PC-9 (cell line): Measurements from ENCODE around the gene CCDC148. TPM values are rescaled to one million over a fixed set of nuclear protein-coding genes. Genes with fewer than 3 reads are reported as not detected.

Experiments used
- BruUV-seq: library from RNA; stranded (reverse); fragments of 400-500 nt; replicated peaks from 2 replicates; lab custom pipeline; 2021; lab: Mats Ljungman, UMichigan
- CTCF ChIA-PET: fragments of 300-600 bp; sonication (Branson Sonifier 250); formaldehyde crosslinking; loops from one replicate; lab custom pipeline; 2022; ENCODE audit warnings: antibody characterized with exemption; lab: Charles Lee
- POLR2A ChIA-PET: fragments of 300-600 bp; sonication (Branson Sonifier 250); formaldehyde crosslinking; loops from one replicate; lab custom pipeline; 2022; ENCODE audit warnings: antibody characterized with exemption; ENCODE audit not compliant: unreplicated experiment; lab: Charles Lee
- DNase-seq, 2 experiments: peaks; one replicate each; pipeline versions ENCODE4 v3.0.0 to v3.0.0-alpha.2; 2015 to 2022; ENCODE audit warnings: mixed read lengths in 1 of 2
- H2AFZ ChIP-seq: fragments of 200-600 bp; sonication (generic); 2 replicates; pipeline ENCODE4 v1.8.1; 2017; ENCODE audit warnings: antibody characterized with exemption
- H3F3A ChIP-seq: fragments of 200-600 bp; sonication (generic); 2 replicates; pipeline ENCODE4 v1.8.1; 2017; ENCODE audit warnings: antibody characterized with exemption, mild to moderate bottlenecking, low read depth; ENCODE audit not compliant: insufficient read depth
- H3K27ac ChIP-seq: fragments of 200-600 bp; sonication (generic); 2 replicates; pipeline ENCODE4 v1.6.1; 2016; ENCODE audit warnings: mixed run types
- H3K27me3 ChIP-seq: fragments of 200-600 bp; sonication (generic); 2 replicates; pipeline ENCODE4 v1.6.1; 2016; ENCODE audit warnings: low read depth, mixed run types; ENCODE audit not compliant: insufficient read depth
- H3K36me3 ChIP-seq: fragments of 200-600 bp; sonication (generic); 2 replicates; pipeline ENCODE4 v1.6.1; 2016; ENCODE audit warnings: low read depth, mixed run types
- H3K4me1 ChIP-seq: fragments of 200-600 bp; sonication (generic); replicated peaks from 2 replicates; pipeline ENCODE4 v1.6.1; 2016; ENCODE audit warnings: mixed run types; ENCODE audit not compliant: insufficient read depth
- H3K4me2 ChIP-seq: fragments of 200-600 bp; sonication (generic); 2 replicates; pipeline ENCODE4 v1.6.1; 2017; ENCODE audit warnings: mixed run types
- H3K4me3 ChIP-seq: fragments of 200-600 bp; sonication (generic); 2 replicates; pipeline ENCODE4 v1.6.1; 2016; ENCODE audit warnings: mixed run types
- H3K79me2 ChIP-seq: fragments of 200-600 bp; sonication (generic); 2 replicates; pipeline ENCODE4 v1.6.1; 2017; ENCODE audit warnings: low read depth, mixed run types
- H3K9me2 ChIP-seq: fragments of 200-600 bp; sonication (generic); 2 replicates; pipeline ENCODE4 v1.8.1; 2017; ENCODE audit warnings: mild to moderate bottlenecking; ENCODE audit not compliant: insufficient read depth
- H3K9me3 ChIP-seq: fragments of 200-600 bp; sonication (generic); 2 replicates; pipeline ENCODE4 v1.8.1; 2016; ENCODE audit warnings: low read depth; ENCODE audit not compliant: insufficient read depth
- H4K20me1 ChIP-seq: fragments of 200-600 bp; sonication (generic); 2 replicates; pipeline ENCODE4 v1.8.1; 2017; ENCODE audit not compliant: insufficient read depth
- CTCF ChIP-seq: fragments of 200-600 bp; sonication (generic); conservative IDR thresholded peaks from 2 replicates; pipeline ENCODE4 v1.6.1; 2017; ENCODE audit warnings: mixed run types, antibody characterized with exemption, mild to moderate bottlenecking, moderate library complexity
- EZH2 ChIP-seq: fragments of 200-600 bp; sonication (generic); IDR thresholded peaks from 2 replicates; pipeline ENCODE4 v1.8.0; 2017; ENCODE audit warnings: antibody characterized with exemption, low read depth
- intact Hi-C: fragments of 100-400 bp; cut with micrococcal nuclease; formaldehyde crosslinking; loops from one replicate; pipeline ENCODE4 v1.10.0; 2022; ENCODE audit not compliant: unreplicated experiment
- total RNA-seq: library from RNA; stranded (reverse); gene quantifications from 2 replicates; pipeline ENCODE4 v1.2.3, GENCODE V29; 2021

Gene CCDC148
- total RNA-seq, 1 experiment from 2014 or later, result 1.8 TPM

GRCh38 chr2:158135096-158135495 is 321.5 kb downstream of the CCDC148 start:
- BruUV-seq, result no TSS peak
- Histone ChIP-seq H4K20me1 (no peaks in the 10 kb centered on the region), H3K27ac (no peak overlapping the region), H3K9me2 (no peaks in the 10 kb centered on the region), H3K4me3 (no peak overlapping the region), H2AFZ (no peak overlapping the region), H3F3A (no peaks in the 10 kb centered on the region), H3K36me3 (no peaks in the 10 kb centered on the region), H3K27me3 (no peaks in the 10 kb centered on the region), H3K4me1 (no peaks in the 10 kb centered on the region; the same call in 1 of the 2 replicates), H3K79me2 (no peaks in the 10 kb centered on the region), H3K9me3 (no peaks in the 10 kb centered on the region), H3K4me2 (no peak overlapping the region)
- TF ChIP-seq EZH2 (no peak), CTCF (no peak)
- DNase-seq, result no peak
- ChIA-PET POLR2A (no interaction called here), CTCF (no interaction called here)
- intact Hi-C loops, result no loop called here

- Histone ChIP-seq H3K79me2 (no peaks in the 10 kb centered on the region), H3K9me2 (no peaks in the 10 kb centered on the region), H3K36me3 (no peaks in the 10 kb centered on the region), H3K27me3 (no peaks in the 10 kb centered on the region), H3K27ac (no peak overlapping the region), H3K4me1 (no peaks in the 10 kb centered on the region; the same call in 1 of the 2 replicates), H2AFZ (no peak overlapping the region), H4K20me1 (no peaks in the 10 kb centered on the region), H3F3A (no peaks in the 10 kb centered on the region), H3K4me3 (no peak overlapping the region), H3K4me2 (no peak overlapping the region), H3K9me3 (no peaks in the 10 kb centered on the region)
- CTCF ChIA-PET, result no interaction called here
- no TSS peak for BruUV-seq
- DNase-seq, result no peak
- intact Hi-C loops, result no loop called here
- POLR2A ChIA-PET, result no interaction called here
- TF ChIP-seq EZH2 (no peak), CTCF (no peak)
These were observed 321.9 kb downstream of the CCDC148 start for GRCh38 chr2:158134655-158135054.

GRCh38 chr2:158134055-158134454 is 322.5 kb downstream of the CCDC148 start:
- no peak for DNase-seq
- H3K9me2 ChIP-seq, result no peaks in the 10 kb centered on the region
- H3K36me3 ChIP-seq, result no peaks in the 10 kb centered on the region
- intact Hi-C loops, result no loop called here
- no peak overlapping the region for H3K27ac ChIP-seq
- no peaks in the 10 kb centered on the region for H3K9me3 ChIP-seq
- no peak overlapping the region for H3K4me3 ChIP-seq
- TF ChIP-seq EZH2 (no peak), CTCF (no peak)
- no peak overlapping the region for H2AFZ ChIP-seq
- no peaks in the 10 kb centered on the region for H3K79me2 ChIP-seq
- no peaks in the 10 kb centered on the region for H4K20me1 ChIP-seq
- CTCF ChIA-PET, result no interaction called here
- POLR2A ChIA-PET, result no interaction called here
- no peaks in the 10 kb centered on the region; the same call in 1 of the 2 replicates for H3K4me1 ChIP-seq
- no TSS peak for BruUV-seq
- no peaks in the 10 kb centered on the region for H3F3A ChIP-seq
- no peaks in the 10 kb centered on the region for H3K27me3 ChIP-seq
- no peak overlapping the region for H3K4me2 ChIP-seq
